ENCODE measurements around the gene GHRH. TPM values are rescaled to one million over a fixed set of nuclear protein-coding genes. Genes with fewer than 3 reads are reported as not detected.

The GHRH gene
- total and polyA plus RNA-seq, 2 of the 4 experiments (the other 2 are of a cell fraction), result not detected

- Histone ChIP-seq H3K4ac (ENCODE audit: low read depth, low read length) (no peak overlapping the region), H3K14ac (replicated peaks; ENCODE audit: low read depth, low read length) (no peak overlapping the region), H2AK5ac (ENCODE audit: low read depth, low read length) (no peak overlapping the region), H4K8ac (ENCODE audit: low read depth in 2 of 2, low read length in 2 of 2) (no peak overlapping the region), H4K5ac (ENCODE audit: low read depth, low read length) (no peak overlapping the region), H2AFZ (replicated peaks; ENCODE audit: low read length, poor library complexity) (no peak overlapping the region), H3K23ac (ENCODE audit: low read depth, low read length) (no peak overlapping the region), H4K91ac (ENCODE audit: insufficient read depth, low read depth, low read length) (no peak overlapping the region), H3K79me1 (ENCODE audit: low read depth in 1 of 2, low read length in 2 of 2) (peaks cover 0 to 8% of the 10 kb centered on the region in 2 experiments; a peak in 2 of 4 replicates), H3K4me2 (ENCODE audit: low read depth, low read length) (no peak overlapping the region), H2AK9ac (replicated peaks; ENCODE audit: low read depth, low read length, poor library complexity) (no peak overlapping the region), H2BK20ac (ENCODE audit: low read depth, low read length) (no peak overlapping the region), H3K56ac (ENCODE audit: extremely low read depth, insufficient read depth, low read length) (no peak overlapping the region), H3K9me3 (ENCODE audit: control insufficient read depth, insufficient read depth, low read length) (no peaks in the 10 kb centered on the region), H2BK120ac (ENCODE audit: low read depth, low read length) (no peak overlapping the region), H3K18ac (ENCODE audit: low read depth, low read length) (no peak overlapping the region), H3K4me1 (ENCODE audit: control insufficient read depth, insufficient read depth, low read length) (no peaks in the 10 kb centered on the region), H4K20me1 (ENCODE audit: insufficient read depth, low read length) (no peaks in the 10 kb centered on the region), H3K36me3 (ENCODE audit: control insufficient read depth, insufficient read depth, low read length) (peaks cover 75% of the 10 kb centered on the region), H2BK5ac (ENCODE audit: low read depth, low read length, poor library complexity, severe bottlenecking) (no peak overlapping the region), H2BK15ac (ENCODE audit: low read depth, low read length) (no peak overlapping the region), H3K9ac (ENCODE audit: low read depth, low read length) (no peak overlapping the region), H3K27me3 (ENCODE audit: control insufficient read depth, insufficient read depth, low read length) (no peaks in the 10 kb centered on the region), H3K9me1 (ENCODE audit: insufficient read depth, low read length) (no peaks in the 10 kb centered on the region; the same call in 1 of the 2 replicates), H3K4me3 (ENCODE audit: insufficient read depth, low read depth, low read length) (no peak overlapping the region), H3K27ac (ENCODE audit: insufficient read depth, low read length) (no peak overlapping the region)
- intact Hi-C loops (cut with micrococcal nuclease), result no loop called here
- BruUV-seq (replicated peaks), result no TSS peak
- in situ Hi-C loops (cut with MboI; ENCODE audit: low sequenced_read_pairs), result no loop called here
- WGBS, 2 experiments (ENCODE audit: extremely low coverage in 2 of 2, insufficient read length in 1 of 2), result 95% methylated on average over 11 of the region's 13 CpGs; no CpG with 5 or more reads in 1 of the 2 experiments
- ATAC-seq (ENCODE audit: low read depth) (no peak), DNase-seq (no peak)
- ChIA-PET CTCF (no interaction called here), POLR2A (ENCODE audit: unreplicated experiment) (no interaction called here)
- dilution Hi-C loops (cut with HindIII; ENCODE audit: low sequenced_read_pairs, unreplicated experiment), result no loop called here
- TF ChIP-seq CTCF (conservative IDR thresholded peaks at IDR 0.05; ENCODE audit: low read depth, low read length), result no peak
- no peak for TF ChIP-seq MAFK (IDR thresholded peaks at IDR 0.05; ENCODE audit: low read depth, low read length)
- TF ChIP-seq CEBPB (IDR thresholded peaks at IDR 0.05; ENCODE audit: low read depth, low read length), result no peak
- TF ChIP-seq ELK1 (IDR thresholded peaks at IDR 0.05; ENCODE audit: borderline replicate concordance, low read depth, low read length), result no peak
- TF ChIP-seq FOS (IDR thresholded peaks at IDR 0.05; ENCODE audit: low read depth, low read length), result no peak
- no peak for TF ChIP-seq USF2 (IDR thresholded peaks at IDR 0.05; ENCODE audit: low read depth, low read length)
- no peak for TF ChIP-seq MXI1 (IDR thresholded peaks at IDR 0.05; ENCODE audit: borderline replicate concordance, low read depth, low read length)
- no peak for TF ChIP-seq MAZ (IDR thresholded peaks at IDR 0.05; ENCODE audit: borderline replicate concordance, low read depth, low read length)
- TF ChIP-seq CHD1 (IDR thresholded peaks at IDR 0.05; ENCODE audit: low read depth, low read length), result no peak
- no peak for TF ChIP-seq RAD21 (IDR thresholded peaks at IDR 0.05; ENCODE audit: low read length)
Observed at GRCh38 chr20:37231947-37232630, 29.5 kb downstream of the GHRH start.

Measured in IMR-90 (cell line).